Stimulated activated effector memory CD8-positive, alpha-beta T cell treated with anti-CD3 and anti-CD28 coated beads, Interleukin-12 subunit alpha, Interleukin-12 subunit beta, amount 100 ng/mL, for 72 hours (primary cell): ENCODE results near the gene SERPINA4.

Source experiments
- ATAC-seq: fragments of 150-1000 bp; cut with Tn5 transposase; 2 replicates; pipeline ENCODE4 v1.10.0; 2021
- DNase-seq, 2 donors: peaks; one replicate each; pipeline ENCODE4 v3.0.0; 2021 to 2022; ENCODE audit warnings: low spot score in 2 of 2
- H3K27ac Mint-ChIP-seq: one replicate; pipeline ENCODE4 v1.8.0; 2022; ENCODE audit warnings: mild to moderate bottlenecking, mixed read lengths
- H3K36me3 Mint-ChIP-seq: one replicate; pipeline ENCODE4 v1.8.0; 2022; ENCODE audit warnings: mild to moderate bottlenecking, mixed read lengths
- H3K4me1 Mint-ChIP-seq: one replicate; pipeline ENCODE4 v1.8.0; 2022; ENCODE audit warnings: mixed read lengths
- H3K4me3 Mint-ChIP-seq: one replicate; pipeline ENCODE4 v1.8.0; 2022; ENCODE audit warnings: mild to moderate bottlenecking, mixed read lengths
- H3K9me3 Mint-ChIP-seq: one replicate; pipeline ENCODE4 v1.8.0; 2022; ENCODE audit warnings: mixed read lengths

The SERPINA4 gene

GRCh38 chr14:94555991-94556390 lies 5.3 kb upstream of the SERPINA4 start:
- H3K36me3 Mint-ChIP-seq, result no peaks in the 10 kb centered on the region
- no peak for ATAC-seq
- H3K4me1 Mint-ChIP-seq, result no peaks in the 10 kb centered on the region
- H3K4me3 Mint-ChIP-seq, result no peak overlapping the region
- peaks cover 9% of the 10 kb centered on the region for H3K9me3 Mint-ChIP-seq
- no peak for DNase-seq
- H3K27ac Mint-ChIP-seq, result no peak overlapping the region

- Mint-ChIP-seq H3K9me3 (peaks cover 9% of the 10 kb centered on the region), H3K36me3 (no peaks in the 10 kb centered on the region), H3K4me3 (no peak overlapping the region), H3K4me1 (no peaks in the 10 kb centered on the region), H3K27ac (no peak overlapping the region)
- no peak for ATAC-seq
- no peak for DNase-seq
Observed at GRCh38 chr14:94557327-94557726, 3.9 kb upstream of the SERPINA4 start.

GRCh38 chr14:94558842-94559241 lies 2.4 kb upstream of the SERPINA4 start:
- H3K4me3 Mint-ChIP-seq, result no peak overlapping the region

GRCh38 chr14:94559638-94560290 lies 1.5 kb upstream of the SERPINA4 start:
- no peak for ATAC-seq

More at GRCh38 chr14:94558842-94559241, 2.4 kb upstream of the SERPINA4 start:
- Mint-ChIP-seq H3K9me3 (peaks cover 9% of the 10 kb centered on the region), H3K27ac (no peak overlapping the region), H3K36me3 (no peaks in the 10 kb centered on the region), H3K4me1 (no peaks in the 10 kb centered on the region)
- DNase-seq, result no peak
- ATAC-seq, result no peak

GRCh38 chr14:94560291-94560665 lies 964 bp upstream of the SERPINA4 start:
- H3K9me3 Mint-ChIP-seq, result peaks cover 9% of the 10 kb centered on the region
- H3K4me3 Mint-ChIP-seq, result no peak overlapping the region
- no peak overlapping the region for H3K27ac Mint-ChIP-seq
- no peaks in the 10 kb centered on the region for H3K4me1 Mint-ChIP-seq
- DNase-seq, result no peak
- H3K36me3 Mint-ChIP-seq, result no peaks in the 10 kb centered on the region
- ATAC-seq, result no peak

More at GRCh38 chr14:94559638-94560290, 1.5 kb upstream of the SERPINA4 start:
- Mint-ChIP-seq H3K9me3 (peaks cover 9% of the 10 kb centered on the region), H3K4me1 (no peaks in the 10 kb centered on the region), H3K27ac (no peak overlapping the region), H3K4me3 (no peak overlapping the region), H3K36me3 (no peaks in the 10 kb centered on the region)
- no peak for DNase-seq

GRCh38 chr14:94561656-94562010 lies 391 bp downstream of the SERPINA4 start:
- no peaks in the 10 kb centered on the region for H3K4me1 Mint-ChIP-seq
- H3K9me3 Mint-ChIP-seq, result peaks cover 3% of the 10 kb centered on the region
- H3K36me3 Mint-ChIP-seq, result no peaks in the 10 kb centered on the region
- DNase-seq, result no peak
- ATAC-seq, result no peak
- H3K4me3 Mint-ChIP-seq, result no peak overlapping the region
- H3K27ac Mint-ChIP-seq, result no peak overlapping the region

GRCh38 chr14:94562022-94562421 lies 780 bp downstream of the SERPINA4 start:
- no peak for ATAC-seq

GRCh38 chr14:94562941-94563883 lies 2.0 kb downstream of the SERPINA4 start:
- Mint-ChIP-seq H3K36me3 (no peaks in the 10 kb centered on the region), H3K27ac (no peak overlapping the region), H3K4me1 (no peaks in the 10 kb centered on the region), H3K4me3 (no peak overlapping the region), H3K9me3 (no peaks in the 10 kb centered on the region)
- no peak for DNase-seq
- ATAC-seq, result no peak

More at GRCh38 chr14:94562022-94562421, 780 bp downstream of the SERPINA4 start:
- no peaks in the 10 kb centered on the region for H3K4me1 Mint-ChIP-seq
- H3K27ac Mint-ChIP-seq, result no peak overlapping the region
- no peaks in the 10 kb centered on the region for H3K9me3 Mint-ChIP-seq
- no peak overlapping the region for H3K4me3 Mint-ChIP-seq
- no peak for DNase-seq
- no peaks in the 10 kb centered on the region for H3K36me3 Mint-ChIP-seq

- no peak for ATAC-seq
- no peak overlapping the region for H3K4me3 Mint-ChIP-seq
- no peak for DNase-seq
- H3K36me3 Mint-ChIP-seq, result no peaks in the 10 kb centered on the region
- H3K9me3 Mint-ChIP-seq, result no peaks in the 10 kb centered on the region
- H3K27ac Mint-ChIP-seq, result no peak overlapping the region
- no peaks in the 10 kb centered on the region for H3K4me1 Mint-ChIP-seq
Observed at GRCh38 chr14:94564381-94564780, 3.1 kb downstream of the SERPINA4 start.

- ATAC-seq, result no peak
- no peak overlapping the region for H3K4me3 Mint-ChIP-seq
- no peaks in the 10 kb centered on the region for H3K9me3 Mint-ChIP-seq
- H3K27ac Mint-ChIP-seq, result no peak overlapping the region
- DNase-seq, result no peak
- H3K36me3 Mint-ChIP-seq, result no peaks in the 10 kb centered on the region
- H3K4me1 Mint-ChIP-seq, result no peaks in the 10 kb centered on the region
Observed at GRCh38 chr14:94568186-94568585, 6.9 kb downstream of the SERPINA4 start.

GRCh38 chr14:94569381-94570001 lies 8.2 kb downstream of the SERPINA4 start:
- Mint-ChIP-seq H3K9me3 (no peaks in the 10 kb centered on the region), H3K4me1 (no peaks in the 10 kb centered on the region), H3K36me3 (no peaks in the 10 kb centered on the region), H3K4me3 (no peak overlapping the region), H3K27ac (no peak overlapping the region)
- no peak for ATAC-seq
- DNase-seq, result no peak

GRCh38 chr14:94570002-94570400 lies 8.8 kb downstream of the SERPINA4 start:
- ATAC-seq (no peak), DNase-seq (no peak)
- no peak overlapping the region for H3K27ac Mint-ChIP-seq
- no peaks in the 10 kb centered on the region for H3K4me1 Mint-ChIP-seq
- H3K9me3 Mint-ChIP-seq, result no peaks in the 10 kb centered on the region
- H3K4me3 Mint-ChIP-seq, result no peak overlapping the region
- no peaks in the 10 kb centered on the region for H3K36me3 Mint-ChIP-seq

GRCh38 chr14:94570440-94570839 lies 9.2 kb downstream of the SERPINA4 start:
- Mint-ChIP-seq H3K4me3 (no peak overlapping the region), H3K4me1 (no peaks in the 10 kb centered on the region), H3K9me3 (no peaks in the 10 kb centered on the region), H3K27ac (no peak overlapping the region), H3K36me3 (no peaks in the 10 kb centered on the region)
- ATAC-seq (no peak), DNase-seq (no peak)

GRCh38 chr14:94571395-94571794 lies 10.2 kb downstream of the SERPINA4 start:
- Mint-ChIP-seq H3K4me3 (no peak overlapping the region), H3K4me1 (no peaks in the 10 kb centered on the region), H3K36me3 (no peaks in the 10 kb centered on the region), H3K27ac (no peak overlapping the region), H3K9me3 (no peaks in the 10 kb centered on the region)
- DNase-seq, result no peak
- no peak for ATAC-seq

GRCh38 chr14:94571950-94572349 lies 10.7 kb downstream of the SERPINA4 start:
- Mint-ChIP-seq H3K4me1 (no peaks in the 10 kb centered on the region), H3K36me3 (no peaks in the 10 kb centered on the region), H3K9me3 (no peaks in the 10 kb centered on the region), H3K27ac (no peak overlapping the region), H3K4me3 (no peak overlapping the region)
- DNase-seq (no peak), ATAC-seq (no peak)
